Measurements from ENCODE around the gene KIF7.
"Not testable (repeated sequence)": the region's sequence is repeated elsewhere in the genome, so short reads cannot be mapped to it uniquely, and the experiment has no call there.

KIF7 gene

DNA sequence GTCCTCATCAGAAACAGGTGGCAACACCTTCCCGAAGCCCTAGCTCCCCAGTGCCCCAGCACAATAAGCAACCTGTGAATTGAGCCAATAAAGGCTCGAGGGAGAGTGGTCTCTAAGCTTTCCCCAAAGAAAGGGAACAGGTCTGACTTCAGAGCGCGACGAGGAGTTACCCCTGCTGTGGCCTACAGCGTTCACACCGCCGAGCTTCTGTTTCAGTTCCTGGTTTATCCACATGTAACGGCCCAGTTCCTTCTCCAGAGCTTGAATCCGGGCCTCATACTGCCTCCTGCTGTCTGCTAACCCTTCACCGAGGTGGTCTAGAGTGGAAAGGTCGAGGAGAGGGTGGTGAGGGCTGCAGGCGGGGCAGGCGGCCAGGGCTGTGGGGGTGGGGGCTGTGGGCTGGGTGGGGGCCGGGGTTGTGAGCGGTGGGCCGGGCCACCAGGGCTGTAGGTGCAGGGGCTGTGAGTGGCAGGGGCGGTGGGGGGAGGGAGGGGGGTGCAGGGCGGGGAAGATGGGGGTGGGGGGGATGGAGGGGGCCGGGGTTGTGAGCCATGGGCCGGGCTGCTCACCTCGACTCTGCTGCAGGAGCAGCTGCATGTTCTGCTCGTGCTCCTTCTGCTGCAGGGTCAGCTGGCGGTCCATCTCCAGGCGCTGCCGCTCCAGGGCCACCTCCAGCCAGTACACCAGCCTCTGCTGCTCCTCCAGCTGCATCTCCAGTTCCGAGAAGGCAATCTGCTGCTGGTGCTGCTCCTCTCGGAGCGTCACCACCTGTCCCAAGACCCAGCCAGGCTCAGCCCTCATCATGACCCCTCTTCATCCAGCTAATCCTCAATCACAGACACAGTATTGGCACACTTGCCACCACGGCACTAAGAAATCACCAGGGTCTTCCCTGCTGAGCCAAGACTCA, 26.2 kb downstream of the KIF7 start:
- FAIRE-seq (no peak), DNase-seq (ENCODE audit: extremely low spot score, insufficient read length, low read depth) (no peak)

DNA sequence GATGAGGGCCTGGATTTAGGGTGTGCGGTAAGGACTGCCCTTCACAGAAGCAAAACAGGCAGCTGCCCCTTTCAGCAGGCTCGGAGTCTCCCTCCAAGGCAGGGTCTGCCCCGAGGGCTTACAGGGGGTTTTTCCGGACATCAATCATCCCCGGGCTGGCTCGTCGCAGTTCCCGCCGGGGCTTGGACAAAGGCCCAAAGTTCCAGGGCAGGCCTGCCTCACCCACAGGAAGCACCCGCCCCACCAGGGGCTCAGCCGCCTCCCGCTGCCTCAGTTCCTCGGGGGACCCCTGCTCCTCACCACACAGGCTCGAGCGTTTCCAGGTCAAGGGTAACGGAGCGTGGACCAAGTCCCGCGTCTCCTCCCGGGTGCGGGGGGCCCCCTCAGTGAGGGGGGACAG, 27.0 kb downstream of the KIF7 start:
- FAIRE-seq = no peak

DNA sequence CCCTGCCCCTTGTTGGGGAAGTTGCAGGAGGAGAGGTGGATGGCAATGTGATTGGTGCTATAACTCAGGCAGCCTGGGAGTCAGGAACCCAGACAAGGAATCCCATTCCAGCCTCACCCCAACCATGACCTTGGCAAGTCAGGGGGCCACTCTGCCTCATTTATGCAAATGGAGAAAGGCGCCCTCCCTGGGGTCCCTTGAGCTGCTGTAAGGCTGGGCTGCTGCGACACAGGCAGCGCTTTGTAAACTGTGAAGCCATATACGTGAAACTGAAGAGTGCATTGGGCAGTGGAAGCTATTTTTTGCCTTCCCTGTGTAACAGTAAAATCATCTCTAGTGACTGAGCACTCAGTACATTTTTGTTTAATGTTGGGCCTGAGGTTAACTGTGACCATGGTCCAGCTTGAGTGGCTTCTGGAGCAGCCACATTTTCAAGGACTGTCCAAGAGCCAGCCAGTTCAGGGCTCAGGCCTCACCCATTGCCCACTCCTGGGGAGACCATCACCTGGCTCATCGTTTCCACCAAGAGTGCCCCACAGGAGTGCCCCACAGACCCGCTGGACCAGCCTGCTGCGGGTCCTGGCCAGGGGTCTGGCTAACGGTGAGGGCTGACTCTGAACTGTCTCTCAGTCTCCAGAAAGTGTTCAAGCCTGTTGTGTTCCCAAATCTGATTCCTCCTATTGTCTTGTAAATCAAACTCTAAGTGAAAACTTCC, 27.9 kb downstream of the KIF7 start:
- FAIRE-seq = no peak
- no peak for DNase-seq (ENCODE audit: extremely low spot score, insufficient read length, low read depth)

More for the DNA sequence above, 27.0 kb downstream of the KIF7 start:
- no peak for DNase-seq (ENCODE audit: extremely low spot score, insufficient read length, low read depth)

DNA sequence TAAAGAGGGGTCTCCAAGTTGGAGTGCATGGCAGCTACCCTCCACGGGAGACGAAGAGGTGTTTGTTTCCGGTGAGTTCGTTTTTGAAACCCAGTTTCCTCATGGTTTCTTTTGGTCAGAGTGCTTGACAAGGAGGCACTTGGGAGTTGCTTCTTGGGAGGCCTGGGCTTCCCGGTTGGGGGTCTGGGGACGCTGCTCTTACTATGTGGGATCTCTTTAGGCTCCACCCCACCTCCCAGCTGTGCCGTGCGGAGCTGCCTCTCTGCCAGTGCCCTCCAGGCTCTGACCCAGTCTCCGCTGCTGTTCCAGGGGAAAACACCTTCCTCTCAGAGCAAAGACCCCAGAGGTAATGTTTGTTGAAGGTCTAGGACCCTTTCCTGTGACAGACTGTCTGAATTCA, 29.6 kb downstream of the KIF7 start:
- no peak for FAIRE-seq
- no peak for DNase-seq (ENCODE audit: extremely low spot score, insufficient read length, low read depth)

DNA sequence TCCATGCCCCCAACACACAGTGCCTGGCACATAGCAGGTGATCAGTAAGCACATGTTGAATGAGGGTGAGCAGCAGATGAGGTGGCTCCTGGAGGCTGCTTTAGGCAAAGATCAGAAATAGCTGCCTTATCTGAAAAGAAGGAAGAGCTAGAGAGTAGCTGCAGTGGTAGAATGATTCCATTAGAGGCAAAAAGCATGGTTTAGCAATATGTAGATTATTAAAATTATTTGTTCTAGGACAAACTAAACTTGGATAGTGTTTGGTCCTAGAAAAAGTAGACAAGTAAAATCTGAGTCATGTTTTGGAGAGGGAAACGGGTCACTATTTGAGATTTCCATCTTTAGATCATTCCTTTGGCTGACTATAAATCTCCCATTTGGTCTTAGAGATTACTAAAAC, 32.1 kb downstream of the KIF7 start:
- DNase-seq (ENCODE audit: extremely low spot score, insufficient read length, low read depth) = no peak
- no peak for FAIRE-seq

DNA sequence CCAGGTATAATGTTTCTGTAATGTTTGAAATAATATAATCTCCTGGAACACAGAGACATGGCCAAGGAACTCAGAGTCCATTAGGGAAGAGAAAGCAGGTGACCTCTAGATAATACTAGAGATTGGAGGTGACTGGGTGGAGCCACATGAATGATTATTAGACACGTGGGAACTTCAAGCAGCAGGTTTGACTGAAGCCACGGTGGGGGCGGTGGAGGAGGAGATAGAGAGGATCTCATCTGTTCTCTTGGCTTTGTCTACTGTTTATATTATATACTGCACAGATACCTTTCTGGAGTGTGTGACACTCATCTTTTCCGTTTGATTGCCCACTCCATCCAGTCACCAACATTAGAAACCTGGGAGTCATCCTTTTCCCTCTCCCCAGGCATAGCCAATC, 33.7 kb downstream of the KIF7 start:
- no peak for DNase-seq (ENCODE audit: extremely low spot score, insufficient read length, low read depth)
- no peak for FAIRE-seq

DNA sequence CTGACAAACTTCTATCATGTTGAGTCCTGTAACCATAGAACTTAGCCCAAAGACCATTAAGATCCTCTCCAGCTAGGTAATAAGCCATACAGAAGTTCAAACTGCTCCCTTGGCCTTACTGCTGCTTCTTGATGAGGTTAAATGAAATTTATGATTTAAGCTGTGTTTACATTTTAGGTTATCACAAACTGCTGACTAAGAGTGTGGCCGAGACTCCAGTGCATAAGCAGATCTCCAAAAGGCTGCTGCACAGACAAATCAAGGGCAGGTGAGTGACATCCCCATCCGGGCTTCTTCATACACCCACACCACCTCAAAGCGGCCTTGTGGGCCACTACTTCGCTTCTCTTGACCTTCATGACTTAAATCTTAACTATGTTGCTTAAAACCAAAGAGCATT, 39.0 kb downstream of the KIF7 start:
- FAIRE-seq = no peak
- no peak for DNase-seq (ENCODE audit: extremely low spot score, insufficient read length, low read depth)

DNA sequence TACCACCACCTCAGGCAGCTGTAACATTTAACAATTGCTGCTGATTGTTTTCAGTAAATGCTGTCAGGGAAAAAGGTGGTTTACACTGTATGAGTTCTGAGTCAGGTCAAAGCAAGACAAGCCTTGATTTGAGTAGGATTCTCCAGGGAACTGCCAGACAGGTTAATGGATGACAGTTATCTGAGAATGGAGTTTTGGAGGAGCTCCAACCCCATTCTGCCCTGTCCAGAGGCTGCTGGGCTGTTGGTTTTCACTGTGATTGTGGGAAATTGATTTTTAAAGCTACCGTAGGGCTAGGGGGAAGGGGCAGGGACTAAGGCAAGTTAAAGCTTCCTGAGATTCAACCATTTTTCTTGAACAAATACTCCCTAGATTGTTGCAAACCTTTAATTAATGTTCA, 40.1 kb downstream of the KIF7 start:
- DNase-seq (ENCODE audit: extremely low spot score, insufficient read length, low read depth) (no peak), FAIRE-seq (no peak)

DNA sequence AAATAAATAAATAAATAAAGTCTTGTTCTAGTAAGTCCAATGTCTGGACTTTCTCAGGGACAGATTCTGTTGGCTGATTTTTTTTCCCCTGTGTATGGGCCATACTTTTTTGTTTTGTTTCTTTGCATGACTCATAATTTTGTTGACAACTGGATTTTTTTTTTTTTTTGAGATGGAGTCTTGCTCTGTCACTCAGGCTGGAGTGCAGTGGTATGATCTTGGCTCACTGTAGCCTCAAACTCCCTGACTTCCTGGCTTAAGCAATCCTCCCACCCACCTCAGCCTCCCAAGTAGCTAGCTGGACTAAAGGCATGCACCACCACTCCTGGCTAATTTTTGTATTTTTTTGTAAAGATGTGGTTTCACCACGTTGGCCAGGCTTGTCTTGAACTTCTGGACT, 41.1 kb downstream of the KIF7 start:
- FAIRE-seq (no peak), DNase-seq (ENCODE audit: extremely low spot score, insufficient read length, low read depth) (no peak)

DNA sequence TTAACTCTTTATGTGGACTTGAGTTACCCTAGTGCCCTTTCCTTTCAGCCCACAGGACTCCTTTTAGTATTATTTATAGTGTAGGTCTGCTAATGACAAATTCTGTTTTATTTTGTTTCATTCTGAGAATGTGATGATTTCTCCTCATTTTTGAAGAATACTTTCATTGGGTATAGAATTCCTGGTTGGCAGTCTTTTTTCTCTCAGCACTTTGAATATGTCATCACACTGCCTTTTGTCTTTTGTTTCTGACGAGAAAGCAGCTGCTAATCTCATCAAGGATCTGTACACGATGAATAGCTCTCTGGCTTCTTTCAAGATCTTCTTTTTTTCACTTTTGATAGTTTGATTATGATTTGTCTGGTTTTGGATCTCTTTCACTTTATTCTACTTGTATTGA, 42.2 kb downstream of the KIF7 start:
- FAIRE-seq = peak; percentile 31

DNA sequence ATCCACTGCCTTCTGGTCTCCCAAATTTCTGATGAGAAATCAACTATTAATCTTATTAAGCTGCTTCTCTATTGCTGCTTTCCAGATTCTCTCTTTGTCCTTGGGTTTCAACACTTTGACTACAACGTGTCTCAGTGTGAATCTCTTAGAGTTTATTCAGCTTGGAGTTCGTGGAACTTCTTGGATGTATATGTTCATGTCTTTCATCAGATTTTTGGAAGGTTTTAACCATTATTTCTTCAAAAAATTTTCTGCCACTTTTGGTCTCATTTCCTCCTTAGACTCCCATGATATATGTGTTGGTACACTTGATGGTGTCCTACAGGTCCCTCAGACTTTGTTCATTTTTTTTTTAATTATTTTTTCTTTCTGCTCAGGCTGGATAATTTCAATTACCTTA, 44.0 kb downstream of the KIF7 start:
- FAIRE-seq (no peak), DNase-seq (ENCODE audit: extremely low spot score, insufficient read length, low read depth) (no peak)

More for the DNA sequence above, 42.2 kb downstream of the KIF7 start:
- DNase-seq (ENCODE audit: extremely low spot score, insufficient read length, low read depth) = no peak

DNA sequence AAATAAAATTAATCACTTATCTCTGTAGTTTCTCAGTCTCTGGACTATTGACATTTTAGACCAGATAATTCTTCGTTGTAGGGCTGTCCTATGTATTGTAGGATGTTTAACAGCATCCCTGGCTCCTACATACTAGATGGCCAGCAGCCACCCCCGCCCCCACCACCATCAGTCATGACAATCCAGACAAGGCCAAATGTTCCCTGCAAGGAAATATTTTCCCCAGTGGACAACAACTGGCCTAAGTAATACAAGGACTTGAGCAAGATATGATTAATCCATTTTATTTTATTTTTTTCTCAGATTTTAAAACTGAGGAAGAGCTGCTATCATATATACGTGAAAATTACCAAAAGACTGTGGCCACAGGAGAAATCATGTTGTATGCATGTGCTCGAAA, 56.2 kb downstream of the KIF7 start:
- FAIRE-seq (no peak), DNase-seq (ENCODE audit: extremely low spot score, insufficient read length, low read depth) (no peak)

DNA sequence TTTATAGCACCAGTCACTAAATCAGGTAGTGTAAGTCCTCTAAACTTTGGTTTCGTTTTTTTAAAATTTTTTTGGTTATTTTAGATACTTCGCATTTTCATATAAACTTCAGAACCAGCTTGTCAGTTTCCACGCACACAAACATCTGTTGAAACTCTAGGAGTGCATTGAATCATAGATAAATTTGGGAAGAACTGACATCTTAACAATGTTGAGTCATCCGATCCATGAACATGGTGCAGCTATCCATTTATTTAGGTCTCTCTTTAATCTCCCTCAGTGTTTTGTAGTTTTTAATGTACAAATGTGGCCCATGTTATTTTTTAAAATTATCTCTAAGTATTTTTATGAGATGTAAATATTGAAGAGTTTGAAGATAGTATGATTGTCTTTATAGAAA, 62.2 kb downstream of the KIF7 start:
- no peak for DNase-seq (ENCODE audit: extremely low spot score, insufficient read length, low read depth)
- no peak for FAIRE-seq

DNA sequence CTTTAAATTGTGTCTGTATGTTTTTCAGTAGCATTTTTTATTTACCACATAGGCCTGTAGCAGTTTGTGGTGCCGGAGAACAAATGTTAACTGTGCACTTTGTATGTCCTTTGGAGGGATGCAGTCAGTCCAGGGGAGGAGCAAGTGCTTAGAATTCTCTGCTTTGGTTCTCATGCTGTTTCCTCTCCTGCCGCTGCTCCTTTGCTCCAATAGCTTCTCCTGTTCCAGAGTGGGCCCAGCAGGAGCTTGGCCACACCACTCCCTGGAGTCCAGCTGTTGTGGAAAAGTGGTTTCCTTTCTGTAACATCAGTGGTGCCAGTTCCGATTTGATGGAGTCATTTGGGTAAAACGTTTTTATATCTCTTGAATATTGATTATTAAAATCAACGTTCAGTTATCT, 63.4 kb downstream of the KIF7 start:
- DNase-seq (ENCODE audit: extremely low spot score, insufficient read length, low read depth) (no peak), FAIRE-seq (no peak)

DNA sequence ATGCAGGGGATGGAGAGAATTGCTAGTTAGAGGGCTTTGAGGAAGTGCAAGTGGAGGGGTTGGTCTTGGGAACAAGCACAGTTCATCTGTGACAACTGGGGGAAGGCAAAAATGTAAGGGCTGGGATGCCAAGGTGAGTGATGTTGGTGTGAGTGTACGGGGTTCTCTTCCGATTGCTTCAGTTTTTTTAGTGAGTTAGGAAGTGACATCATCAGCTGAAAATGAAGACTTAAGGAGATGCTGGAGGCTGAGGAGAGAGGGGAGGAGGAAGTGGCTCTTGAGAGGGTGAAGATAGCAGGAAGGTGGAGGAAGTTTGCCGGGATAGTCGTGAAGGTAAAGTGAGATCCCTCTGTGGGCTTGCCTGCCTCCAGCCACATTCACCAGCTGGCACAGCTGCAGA, 67.3 kb downstream of the KIF7 start:
- no peak for FAIRE-seq
- no peak for DNase-seq (ENCODE audit: extremely low spot score, insufficient read length, low read depth)

DNA sequence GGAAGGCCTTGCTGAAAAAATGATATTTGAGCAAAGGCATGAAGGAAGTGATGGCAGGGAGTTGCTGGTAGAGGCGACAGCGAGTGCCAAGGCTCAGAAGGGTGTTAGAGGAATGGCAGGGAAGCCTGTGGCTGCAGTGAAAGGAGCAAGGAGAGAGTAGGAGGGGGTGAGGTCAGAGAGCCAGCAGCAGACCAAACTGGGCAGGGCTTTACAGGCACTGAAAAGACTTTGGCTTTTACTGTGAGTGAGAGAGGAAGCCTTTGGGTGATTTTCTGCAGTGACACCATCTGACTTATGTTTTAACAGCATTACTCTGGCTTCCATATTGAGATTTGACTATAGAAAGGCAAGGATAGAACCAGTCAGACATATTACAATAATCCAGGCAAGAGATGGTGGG, 68.6 kb downstream of the KIF7 start:
- DNase-seq (ENCODE audit: extremely low spot score, insufficient read length, low read depth) (no peak), FAIRE-seq (no peak)

DNA sequence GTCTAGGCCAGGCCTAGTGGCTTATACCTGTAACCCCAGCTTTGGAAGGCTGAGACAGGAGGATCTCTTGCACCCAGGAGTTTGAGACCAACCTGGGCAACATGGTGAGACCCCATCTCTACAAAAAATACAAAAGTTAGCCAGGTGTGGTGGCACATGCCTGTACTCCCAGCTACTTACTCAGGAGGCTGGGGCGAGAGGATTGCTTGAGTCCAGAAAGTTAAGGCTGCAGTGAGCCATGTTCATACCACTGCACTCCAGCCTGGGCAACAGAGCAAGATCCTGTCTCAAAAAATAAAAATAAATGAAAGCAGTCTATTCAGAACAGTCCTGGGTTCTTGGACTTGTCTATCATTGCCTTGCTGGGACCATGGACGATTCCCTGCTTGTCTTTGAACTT, 74.5 kb downstream of the KIF7 start:
- FAIRE-seq; DNase-seq (ENCODE audit: extremely low spot score, insufficient read length, low read depth): not testable (repeated sequence)

DNA sequence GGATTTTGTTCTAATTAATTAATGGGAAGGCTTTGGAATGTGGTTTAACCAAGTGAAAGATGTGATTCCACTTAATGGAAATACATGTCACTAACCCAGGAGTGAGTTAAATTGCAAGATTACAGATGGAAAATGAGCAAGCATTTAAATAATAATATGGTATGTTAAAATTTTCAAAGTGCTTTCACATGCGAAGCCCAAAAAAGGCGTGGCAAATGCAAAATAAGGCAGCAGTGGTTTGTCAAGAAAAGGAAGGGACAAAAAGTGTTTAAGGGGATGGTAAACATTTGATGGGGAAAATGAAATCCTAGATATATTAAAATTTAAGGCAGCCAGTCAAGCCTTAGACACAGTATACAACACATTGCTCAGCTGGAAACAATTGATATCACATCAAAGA, 77.1 kb downstream of the KIF7 start:
- FAIRE-seq (no peak), DNase-seq (ENCODE audit: extremely low spot score, insufficient read length, low read depth) (no peak)

Data from GM18507 (cell line).